ENCODE data around the gene NF2.

DNA sequence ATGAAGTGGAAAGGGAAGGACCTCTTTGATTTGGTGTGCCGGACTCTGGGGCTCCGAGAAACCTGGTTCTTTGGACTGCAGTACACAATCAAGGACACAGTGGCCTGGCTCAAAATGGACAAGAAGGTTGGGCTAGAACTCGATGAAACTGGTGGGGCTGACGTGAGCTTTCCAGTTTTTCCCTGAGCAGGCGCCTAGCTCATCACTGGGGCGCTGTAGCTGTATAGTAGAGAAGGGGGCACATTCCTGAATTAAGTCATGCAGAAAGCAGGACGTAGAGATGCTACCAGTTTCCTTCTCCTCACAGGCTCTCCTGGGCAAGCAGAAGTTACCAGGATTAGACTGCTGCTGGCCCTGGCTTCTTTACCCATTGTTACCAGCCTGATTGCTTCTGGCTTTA lies 33.3 kb downstream of the NF2 start:
- TF ChIP-seq, protein P1, sequence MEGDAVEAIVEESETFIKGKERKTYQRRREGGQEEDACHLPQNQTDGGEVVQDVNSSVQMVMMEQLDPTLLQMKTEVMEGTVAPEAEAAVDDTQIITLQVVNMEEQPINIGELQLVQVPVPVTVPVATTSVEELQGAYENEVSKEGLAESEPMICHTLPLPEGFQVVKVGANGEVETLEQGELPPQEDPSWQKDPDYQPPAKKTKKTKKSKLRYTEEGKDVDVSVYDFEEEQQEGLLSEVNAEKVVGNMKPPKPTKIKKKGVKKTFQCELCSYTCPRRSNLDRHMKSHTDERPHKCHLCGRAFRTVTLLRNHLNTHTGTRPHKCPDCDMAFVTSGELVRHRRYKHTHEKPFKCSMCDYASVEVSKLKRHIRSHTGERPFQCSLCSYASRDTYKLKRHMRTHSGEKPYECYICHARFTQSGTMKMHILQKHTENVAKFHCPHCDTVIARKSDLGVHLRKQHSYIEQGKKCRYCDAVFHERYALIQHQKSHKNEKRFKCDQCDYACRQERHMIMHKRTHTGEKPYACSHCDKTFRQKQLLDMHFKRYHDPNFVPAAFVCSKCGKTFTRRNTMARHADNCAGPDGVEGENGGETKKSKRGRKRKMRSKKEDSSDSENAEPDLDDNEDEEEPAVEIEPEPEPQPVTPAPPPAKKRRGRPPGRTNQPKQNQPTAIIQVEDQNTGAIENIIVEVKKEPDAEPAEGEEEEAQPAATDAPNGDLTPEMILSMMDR (IDR thresholded peaks at IDR 0.05; ENCODE audit: low read depth, low read length): no peak
- TF ChIP-seq EZH2phosphoT487 (IDR thresholded peaks at IDR 0.05; ENCODE audit: low read depth): no peak

Data from OCI-LY3 (cell line).